NCI-H2227 treated with DMSO at 0.1 percent for 48 hours (cell line): ENCODE results near the gene CSMD2.

ENCODE experiments used
- DNase-seq: peaks from one replicate; lab custom pipeline; 2025; lab: John Stamatoyannopoulos, UW

Gene CSMD2

GRCh38 chr1:33684396-33685179 lies 480.4 kb downstream of the CSMD2 start:
- DNase-seq = no peak

GRCh38 chr1:33683913-33684312 lies 481.1 kb downstream of the CSMD2 start:
- DNase-seq = no peak

DNA sequence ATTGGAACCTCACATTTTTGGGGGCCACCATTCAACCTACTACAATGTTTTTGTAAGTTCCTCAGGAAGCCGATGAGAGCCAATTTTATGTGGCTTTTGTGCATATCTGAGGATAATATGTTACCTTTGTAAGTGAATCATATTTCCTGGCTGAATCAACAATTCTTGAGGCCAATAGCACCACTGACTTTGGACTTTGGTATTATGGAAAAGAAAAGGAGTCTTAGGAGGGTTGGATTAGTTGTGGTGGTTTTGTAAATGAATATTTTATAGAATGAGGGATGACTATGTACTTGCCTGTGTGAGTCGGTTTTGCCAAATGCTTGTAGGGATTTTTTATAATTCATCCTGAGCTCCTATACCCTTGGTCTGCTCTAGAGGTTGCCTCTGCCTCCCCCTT lies 482.7 kb downstream of the CSMD2 start:
- no peak for DNase-seq

DNA sequence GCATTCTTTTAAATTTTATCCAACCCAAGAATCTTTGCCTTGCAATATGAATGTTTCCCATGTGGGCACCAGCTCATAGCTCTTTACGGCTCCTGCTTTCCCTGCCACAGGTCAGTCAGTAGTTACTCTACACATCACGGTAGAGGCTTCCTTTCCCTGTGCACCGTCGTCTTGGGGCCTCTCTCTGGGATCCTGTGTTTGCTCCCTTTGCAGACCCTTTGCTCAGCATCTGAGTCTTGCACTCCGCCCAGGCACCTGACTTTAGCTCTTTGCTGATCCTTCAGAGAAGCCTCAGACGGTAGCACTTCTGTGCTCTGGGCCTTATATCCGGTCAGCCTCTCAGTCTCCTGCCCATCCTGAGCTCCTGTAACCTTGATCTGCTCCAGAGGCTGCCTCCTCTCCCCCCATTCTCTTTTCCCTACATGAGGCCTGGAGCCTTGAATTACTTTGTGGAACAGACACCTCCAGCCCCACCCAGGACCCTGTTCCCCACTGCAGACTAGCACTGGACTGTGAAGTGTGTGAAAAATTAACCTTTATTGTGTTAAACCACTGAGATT lies 484.7 kb downstream of the CSMD2 start:
- DNase-seq = no peak

DNA sequence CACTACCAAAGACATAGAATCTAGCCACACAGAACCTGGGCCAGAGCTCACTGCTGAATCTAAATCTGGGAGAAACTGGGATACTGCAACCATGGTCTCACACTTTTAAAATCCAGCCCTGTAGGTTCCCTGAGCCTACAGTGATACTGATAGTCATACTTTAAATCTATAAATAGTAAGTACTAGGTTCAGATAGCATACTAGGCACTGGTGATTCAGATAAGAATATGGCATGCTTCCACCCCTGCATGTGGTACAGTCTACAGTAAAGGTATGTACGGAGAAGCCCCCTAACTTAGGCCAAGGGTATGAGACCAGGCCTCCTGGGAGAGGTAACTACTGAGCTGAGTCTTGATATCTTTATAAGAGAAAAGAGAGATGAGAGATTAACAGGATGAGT lies 494.5 kb downstream of the CSMD2 start:
- DNase-seq = no peak

GRCh38 chr1:33668695-33669094 lies 496.3 kb downstream of the CSMD2 start:
- DNase-seq = no peak

GRCh38 chr1:33667386-33668282 lies 497.4 kb downstream of the CSMD2 start:
- no peak for DNase-seq

- no peak for DNase-seq
These were observed 498.4 kb downstream of the CSMD2 start for GRCh38 chr1:33666616-33667015.

DNA sequence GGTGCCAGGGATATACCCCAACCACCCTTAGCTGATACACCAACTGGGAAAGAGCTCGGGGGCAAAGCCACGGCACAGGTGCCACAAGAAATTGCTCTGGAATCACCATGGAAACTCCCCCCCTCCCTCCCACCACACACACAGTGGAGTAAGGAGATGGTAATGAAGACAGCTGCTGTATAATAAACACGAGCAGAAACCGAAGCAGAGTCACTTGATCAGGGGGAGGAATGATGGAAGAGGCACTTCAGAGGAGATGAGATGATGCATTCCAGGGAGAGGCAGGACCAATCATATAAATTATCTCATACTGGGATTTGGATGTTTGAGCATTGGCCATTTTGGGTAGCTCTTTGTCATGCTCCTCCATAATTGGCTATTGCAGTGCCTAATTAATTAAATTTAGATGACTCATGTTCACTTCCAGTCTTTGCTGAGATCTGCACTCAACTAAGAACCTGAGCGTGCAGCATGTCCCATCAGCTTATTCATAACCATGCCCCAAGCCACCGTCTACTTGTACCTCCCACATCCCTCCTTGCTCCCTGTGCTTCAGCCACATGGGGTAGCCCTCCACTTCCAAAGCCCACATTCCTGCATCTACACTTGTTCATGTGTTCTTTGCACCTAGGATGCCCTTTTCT lies 503.1 kb downstream of the CSMD2 start:
- no peak for DNase-seq

GRCh38 chr1:33660956-33661355 lies 504.1 kb downstream of the CSMD2 start:
- no peak for DNase-seq

GRCh38 chr1:33660244-33660643 lies 504.8 kb downstream of the CSMD2 start:
- no peak for DNase-seq

DNA sequence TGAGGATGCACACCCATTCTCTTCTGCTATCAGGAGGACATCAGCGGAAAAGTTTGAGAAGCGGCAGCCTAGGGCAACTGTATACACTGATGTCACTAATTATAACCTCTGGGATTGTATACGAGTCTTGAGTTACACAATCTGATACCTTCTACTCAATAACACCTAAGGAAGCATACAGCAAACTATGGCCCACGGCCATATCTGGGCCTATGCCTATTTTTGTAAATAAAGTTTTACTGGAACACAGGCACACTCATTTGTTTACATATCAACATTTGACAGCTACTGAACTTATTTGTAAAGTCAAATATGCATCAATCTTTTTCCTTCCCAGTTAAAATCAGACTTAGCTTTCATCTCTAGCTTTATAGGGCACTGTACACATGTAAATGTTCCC lies 505.4 kb downstream of the CSMD2 start:
- DNase-seq = no peak

DNA sequence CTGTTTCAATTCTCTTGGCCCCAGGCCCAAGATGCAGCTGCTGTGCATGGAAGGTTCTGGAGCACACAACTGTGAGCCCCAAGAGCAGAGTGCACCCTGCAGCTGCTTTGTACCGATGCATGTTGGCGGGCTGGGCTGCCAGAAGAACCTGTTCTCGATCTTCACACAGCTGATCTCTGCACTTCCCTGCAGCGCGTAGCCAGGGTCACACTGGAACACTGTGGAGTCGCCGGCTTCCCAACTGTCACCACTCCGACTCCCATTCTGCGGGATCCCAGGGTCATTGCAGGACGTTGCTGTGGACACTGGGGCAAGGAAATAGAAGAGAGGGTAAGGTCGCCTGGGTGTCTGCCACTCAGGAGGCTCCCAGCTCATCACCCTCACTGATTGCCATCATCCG lies 507.2 kb downstream of the CSMD2 start:
- DNase-seq = no peak

DNA sequence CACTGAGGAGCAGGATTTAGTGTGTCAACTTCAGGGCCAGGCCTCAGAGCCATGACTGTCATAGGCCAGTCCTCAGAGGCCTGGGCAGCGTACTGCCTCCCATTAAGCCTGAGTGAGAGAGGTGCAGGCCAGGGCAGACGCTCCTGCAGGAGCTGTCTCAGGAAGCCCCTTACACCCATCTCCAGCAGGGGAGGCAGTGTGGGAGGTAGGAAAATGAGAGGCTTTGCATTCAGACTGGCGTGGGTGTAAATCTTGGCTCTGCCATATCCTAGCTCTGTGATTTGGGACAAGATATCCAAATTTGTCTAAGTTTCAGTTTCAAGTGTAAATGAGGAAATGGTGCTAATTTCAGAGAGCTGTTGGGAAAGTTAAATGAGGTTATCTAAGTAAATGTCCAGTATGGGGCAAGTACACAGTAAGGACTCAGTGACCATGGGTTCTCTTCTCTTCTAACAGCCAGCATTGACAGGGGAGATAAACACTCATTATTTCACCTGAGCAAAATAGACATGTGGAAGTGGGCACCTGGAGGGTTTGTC lies 508.5 kb downstream of the CSMD2 start:
- DNase-seq = no peak

DNA sequence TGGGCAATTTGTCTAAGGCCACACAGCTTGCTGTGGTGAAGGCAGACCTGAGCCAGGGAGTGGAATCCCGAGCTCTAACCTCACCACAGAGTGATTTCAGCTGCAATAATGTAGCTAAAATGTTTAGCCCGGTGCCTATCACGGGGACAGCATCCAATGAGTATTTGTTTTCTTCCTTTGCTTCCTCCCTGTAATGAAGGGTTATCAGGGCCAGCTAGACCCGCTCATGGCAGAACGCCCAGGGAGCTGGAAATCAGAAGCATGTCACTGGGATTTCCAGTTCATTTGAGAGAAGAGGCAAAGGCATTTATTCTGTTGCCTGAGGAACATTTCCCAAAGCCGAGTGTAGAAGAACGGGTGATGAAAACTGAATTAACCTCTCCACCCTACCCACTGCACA lies 509.5 kb downstream of the CSMD2 start:
- peak; percentile 5 for DNase-seq

DNA sequence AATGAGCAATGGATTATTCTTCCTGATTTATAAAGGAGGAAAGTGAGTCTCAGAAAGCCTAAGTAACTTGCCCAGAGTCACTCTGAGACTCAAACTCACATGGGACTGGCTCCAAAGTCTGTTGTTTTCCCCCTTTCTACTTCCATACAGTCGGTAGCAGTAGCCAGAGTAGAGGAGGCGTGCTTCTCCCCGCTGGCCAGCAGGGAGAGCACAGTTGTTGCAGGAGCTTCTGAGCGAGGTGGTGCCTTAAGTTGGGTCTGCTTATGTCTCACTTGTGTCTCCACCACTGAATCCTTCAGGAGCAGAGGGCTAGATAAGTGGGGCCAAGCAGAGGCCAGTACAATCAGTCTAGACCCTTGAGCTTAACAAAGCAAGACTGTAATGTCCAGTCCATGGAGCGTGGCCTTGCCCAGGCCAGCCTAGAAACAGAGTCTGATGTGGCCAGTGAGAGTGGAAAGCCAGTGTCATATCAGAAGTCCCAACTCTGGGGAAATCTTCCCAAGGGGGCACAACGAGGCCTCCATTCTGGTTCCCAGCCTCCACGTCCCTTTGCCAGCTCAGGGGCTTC lies 510.7 kb downstream of the CSMD2 start:
- no peak for DNase-seq

- no peak for DNase-seq
These were observed 511.8 kb downstream of the CSMD2 start for GRCh38 chr1:33653226-33653625.

- DNase-seq = no peak
These were observed 514.3 kb downstream of the CSMD2 start for GRCh38 chr1:33650708-33651107.

GRCh38 chr1:33649759-33650158 lies 515.3 kb downstream of the CSMD2 start:
- DNase-seq = no peak

DNA sequence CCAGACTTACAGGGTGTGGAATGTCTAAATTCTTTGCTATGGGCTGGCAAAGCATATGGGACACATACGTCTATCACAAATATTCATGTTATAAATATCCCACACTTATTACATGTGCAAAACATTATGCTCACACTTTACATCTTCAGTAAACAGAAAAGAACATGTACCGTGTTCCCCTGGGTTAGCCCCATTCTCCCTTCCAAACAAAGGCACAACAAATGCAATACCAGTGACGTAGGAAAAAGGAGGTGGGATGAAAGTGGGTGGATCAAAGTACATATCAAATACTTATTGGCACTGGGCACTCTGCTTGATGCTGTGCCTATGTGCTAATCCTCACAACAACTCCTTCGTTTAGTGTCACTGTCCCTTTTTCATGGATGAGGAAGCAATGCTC lies 521.8 kb downstream of the CSMD2 start:
- no peak for DNase-seq

- DNase-seq = no peak
These were observed 523.8 kb downstream of the CSMD2 start for GRCh38 chr1:33641104-33641830.
